Breast epithelium (tissue), 4 donors: ENCODE data around the gene OR2T4. TPM values are rescaled to one million over a fixed set of nuclear protein-coding genes. Genes with fewer than 3 reads are reported as not detected.

ENCODE experiments used
- DNase-seq, 2 donors: peaks; one replicate each; pipeline ENCODE4 v3.0.0-alpha.2; 2019; ENCODE audit warnings: low spot score in 2 of 2
- H3K27ac ChIP-seq, 2 donors: fragments of 200-600 bp; sonication (generic) in 1 of 2; one replicate each; pipeline ENCODE4 v1.5.1; 2016 to 2019; ENCODE audit warnings: mild to moderate bottlenecking in 1 of 2
- H3K27me3 ChIP-seq, 2 donors: fragments of 200-600 bp; sonication (generic) in 1 of 2; one replicate each; pipeline versions ENCODE4 v1.5.1 to v1.6.0; 2017 to 2019; ENCODE audit warnings: control low read depth in 1 of 2, mild to moderate bottlenecking in 1 of 2
- H3K36me3 ChIP-seq: fragments of 200-600 bp; one replicate; pipeline ENCODE4 v1.5.1; 2019
- H3K4me1 ChIP-seq, 2 donors: fragments of 200-600 bp; sonication (generic); one replicate each; pipeline ENCODE4 v1.5.1; 2016 to 2019; ENCODE audit warnings: control low read depth in 1 of 2
- H3K4me3 ChIP-seq, 3 donors: fragments of 200-600 bp; sonication (generic); 1 replicate in 2 of 3; 2 replicates in 1 of 3; pipeline ENCODE4 v1.5.1; 2016 to 2019; ENCODE audit warnings: mild to moderate bottlenecking in 3 of 3, moderate library complexity in 2 of 3
- H3K9me3 ChIP-seq, 2 donors: fragments of 200-600 bp; sonication (generic) in 1 of 2; one replicate each; pipeline ENCODE4 v1.5.1; 2016 to 2019; ENCODE audit warnings: control low read depth in 1 of 2
- CTCF ChIP-seq, 3 donors: fragments of 450-650 bp; IDR thresholded peaks; one replicate each; pipeline ENCODE4 v1.5.1; 2016 to 2017; ENCODE audit warnings: antibody characterized with exemption in 3 of 3, mild to moderate bottlenecking in 3 of 3, moderate library complexity in 3 of 3
- POLR2A ChIP-seq: fragments of 450-650 bp; IDR thresholded peaks from one replicate; pipeline ENCODE4 v1.6.1; 2016; ENCODE audit warnings: antibody characterized with exemption, mild to moderate bottlenecking, moderate library complexity
- POLR2AphosphoS5 ChIP-seq, 3 donors: sonication (generic); formaldehyde crosslinking; IDR thresholded peaks; one replicate each; pipeline ENCODE4 v1.6.1; 2017; ENCODE audit warnings: antibody characterized with exemption in 3 of 3
- intact Hi-C: fragments of 100-400 bp; cut with DNase I; formaldehyde crosslinking; loops from one replicate; pipeline ENCODE4 v1.15.1; 2023; ENCODE audit warnings: low total_unique reads
- total RNA-seq, 3 donors: library from RNA; depleted of rRNA; stranded (reverse); fragments of >200 nt; gene quantifications; one replicate each; pipeline ENCODE4 v1.1.0, GENCODE V29; 2016

OR2T4 gene
- total RNA-seq, 3 donors from 2014 or later: not detected

- intact Hi-C loops: no loop called here
- H3K27me3 ChIP-seq: no peaks in the 10 kb centered on the region
- H3K4me1 ChIP-seq: no peaks in the 10 kb centered on the region
- H3K9me3 ChIP-seq: peaks cover 0 to 5% of the 10 kb centered on the region in 2 donors
- no peak overlapping the region for H3K4me3 ChIP-seq
- no peak overlapping the region for H3K27ac ChIP-seq
- DNase-seq: no peak
- no peaks in the 10 kb centered on the region for H3K36me3 ChIP-seq
- no peak for TF ChIP-seq CTCF (IDR thresholded peaks at IDR 0.05)
- TF ChIP-seq POLR2A: no peak
- no peak for TF ChIP-seq POLR2AphosphoS5 (IDR thresholded peaks at IDR 0.05)
Observed at GRCh38 chr1:248359415-248359814, 2.0 kb upstream of the OR2T4 start.

GRCh38 chr1:248366609-248367008, 5.1 kb downstream of the OR2T4 start:
- Histone ChIP-seq H3K27ac (no peak overlapping the region), H3K27me3 (no peaks in the 10 kb centered on the region), H3K36me3 (no peaks in the 10 kb centered on the region), H3K4me3 (no peak overlapping the region), H3K4me1 (no peaks in the 10 kb centered on the region), H3K9me3 (peaks cover 0 to 8% of the 10 kb centered on the region in 2 donors)
- TF ChIP-seq POLR2A (no peak), POLR2AphosphoS5 (IDR thresholded peaks at IDR 0.05) (no peak), CTCF (IDR thresholded peaks at IDR 0.05) (no peak)
- intact Hi-C loops: no loop called here
- no peak for DNase-seq

DNA sequence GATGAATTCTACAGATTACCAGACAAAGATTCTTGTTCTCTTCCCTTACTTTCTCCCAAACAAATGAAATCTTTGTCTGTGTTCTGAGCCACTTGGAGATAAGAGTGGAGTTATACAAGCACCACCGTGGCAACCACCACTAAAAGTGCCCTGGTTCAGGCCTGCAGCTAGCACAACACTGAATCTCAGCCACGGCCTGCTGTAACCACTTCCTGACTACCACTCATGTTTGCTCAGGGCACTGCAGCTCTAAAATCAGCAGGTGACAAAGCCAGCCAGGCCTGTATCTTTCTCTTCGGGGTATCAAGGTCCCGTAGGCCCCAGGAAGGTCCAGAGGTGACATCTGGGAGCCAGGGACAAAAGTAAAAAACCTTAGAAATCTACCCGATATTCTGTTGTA, 10.9 kb downstream of the OR2T4 start:
- TF ChIP-seq POLR2A: no peak
- TF ChIP-seq POLR2AphosphoS5 (IDR thresholded peaks at IDR 0.05): no peak
- TF ChIP-seq CTCF (IDR thresholded peaks at IDR 0.05): no peak
- H3K9me3 ChIP-seq: peaks cover 0 to 8% of the 10 kb centered on the region in 2 donors
- intact Hi-C loops: no loop called here

GRCh38 chr1:248373761-248374160, 12.3 kb downstream of the OR2T4 start:
- no peaks in the 10 kb centered on the region for H3K4me1 ChIP-seq
- intact Hi-C loops: no loop called here
- H3K36me3 ChIP-seq: no peaks in the 10 kb centered on the region
- no peak for DNase-seq
- TF ChIP-seq POLR2A (no peak), CTCF (IDR thresholded peaks at IDR 0.05) (no peak), POLR2AphosphoS5 (IDR thresholded peaks at IDR 0.05) (no peak)
- peaks cover 0 to 8% of the 10 kb centered on the region in 2 donors for H3K9me3 ChIP-seq
- no peak overlapping the region for H3K4me3 ChIP-seq
- H3K27me3 ChIP-seq: no peaks in the 10 kb centered on the region
- no peak overlapping the region for H3K27ac ChIP-seq

More for the DNA sequence above, 10.9 kb downstream of the OR2T4 start:
- H3K4me3 ChIP-seq: no peak overlapping the region
- no peaks in the 10 kb centered on the region for H3K4me1 ChIP-seq
- no peaks in the 10 kb centered on the region for H3K27me3 ChIP-seq
- no peaks in the 10 kb centered on the region for H3K36me3 ChIP-seq
- no peak for DNase-seq
- no peak overlapping the region for H3K27ac ChIP-seq

GRCh38 chr1:248375446-248375845, 14.0 kb downstream of the OR2T4 start, which contains the start of gene OR2T6:
TSS of gene OR2T6 (plus strand) at chr1:248375746. CDS start at chr1:248387609, 11,863 bp downstream.
- Histone ChIP-seq H3K27me3 (no peaks in the 10 kb centered on the region), H3K36me3 (no peaks in the 10 kb centered on the region), H3K4me3 (no peak within 1 kb of the TSS), H3K9me3 (peaks cover 0 to 8% of the 10 kb centered on the region in 2 donors), H3K4me1 (no peaks in the 10 kb centered on the region), H3K27ac (no peak within 1 kb of the TSS)
- TF ChIP-seq POLR2A: no peak
- no peak for TF ChIP-seq POLR2AphosphoS5 (IDR thresholded peaks at IDR 0.05)
- TF ChIP-seq CTCF (IDR thresholded peaks at IDR 0.05): no peak
- intact Hi-C loops: no loop called here
- no peak for DNase-seq
